ENCODE results near the gene EVI5.
"Not testable (repeated sequence)": the region's sequence is repeated elsewhere in the genome, so short reads cannot be mapped to it uniquely, and the experiment has no call there.

GRCh38 chr1:92531939-92532338 lies 253.0 kb downstream of the EVI5 start:
- not testable (repeated sequence) for TF ChIP-seq CTCF, POLR2A (IDR thresholded peaks at IDR 0.05)

Data from Peyer's patch (tissue), 4 donors.